SIG-M5 treated with dmso at 0.1 percent for 504 hours (cell line): ENCODE measurements around the gene TXNRD1.

Source experiments
- DNase-seq: peaks from one replicate; lab custom pipeline; 2025; ENCODE audit not compliant: unreplicated experiment; lab: John Stamatoyannopoulos, UW

TXNRD1 gene

GRCh38 chr12:104345234-104346066, 129.9 kb downstream of the TXNRD1 start:
- no peak for DNase-seq

GRCh38 chr12:104347374-104348075, 131.9 kb downstream of the TXNRD1 start:
- peak; percentile 19 for DNase-seq

GRCh38 chr12:104348283-104348993, 132.9 kb downstream of the TXNRD1 start:
- no peak for DNase-seq

GRCh38 chr12:104348994-104349494, 133.5 kb downstream of the TXNRD1 start:
- DNase-seq, result no peak

- no peak for DNase-seq
Measured at GRCh38 chr12:104350211-104351056, 134.9 kb downstream of the TXNRD1 start.

- DNase-seq, result no peak
Measured at GRCh38 chr12:104351057-104351983, 135.7 kb downstream of the TXNRD1 start.

- no peak for DNase-seq
Measured at GRCh38 chr12:104352106-104352713, 136.6 kb downstream of the TXNRD1 start.

GRCh38 chr12:104353012-104353981, 137.7 kb downstream of the TXNRD1 start:
- DNase-seq, result no peak

- DNase-seq, result no peak
Measured at GRCh38 chr12:104354167-104354867, 138.7 kb downstream of the TXNRD1 start.

- DNase-seq, result no peak
Measured at GRCh38 chr12:104354868-104355570, 139.4 kb downstream of the TXNRD1 start.

- DNase-seq, result no peak
Measured at GRCh38 chr12:104355630-104356029, 140.1 kb downstream of the TXNRD1 start.

- DNase-seq, result no peak
Measured at GRCh38 chr12:104356231-104357115, 140.9 kb downstream of the TXNRD1 start.

- DNase-seq, result peak; percentile 18
Measured at GRCh38 chr12:104357421-104357952, 141.9 kb downstream of the TXNRD1 start.

- peak; percentile 94 for DNase-seq
Measured at GRCh38 chr12:104358353-104359003, 142.9 kb downstream of the TXNRD1 start.

GRCh38 chr12:104359216-104359615, 143.6 kb downstream of the TXNRD1 start:
- DNase-seq, result no peak
